Neural progenitor cell (in vitro differentiated cells): ENCODE results near the gene ZFP69B. TPM values are rescaled to one million over a fixed set of nuclear protein-coding genes. Genes with fewer than 3 reads are reported as not detected.

Experiments used
- DNase-seq: peaks from one replicate; pipeline ENCODE4 v3.0.0-alpha.2; 2016; ENCODE audit warnings: low spot score
- H2AFZ ChIP-seq: fragments of 200-600 bp; sonication (generic); replicated peaks from 2 replicates; pipeline ENCODE4 v1.6.1; 2016; ENCODE audit warnings: antibody characterized with exemption
- H3F3A ChIP-seq: fragments of 200-600 bp; sonication (generic); 2 replicates; pipeline ENCODE4 v1.6.1; 2016; ENCODE audit warnings: antibody characterized with exemption, low read depth
- H3K27ac ChIP-seq: fragments of 200-600 bp; sonication (generic); 2 replicates; pipeline ENCODE4 v1.5.1; 2016; ENCODE audit warnings: mild to moderate bottlenecking
- H3K27me3 ChIP-seq: fragments of 200-600 bp; sonication (generic); 2 replicates; pipeline ENCODE4 v1.6.1; 2016; ENCODE audit warnings: mild to moderate bottlenecking, moderate library complexity
- H3K36me3 ChIP-seq: fragments of 200-600 bp; sonication (generic); 2 replicates; pipeline ENCODE4 v1.5.1; 2016
- H3K4me1 ChIP-seq: fragments of 200-600 bp; sonication (generic); 2 replicates; pipeline ENCODE4 v1.6.1; 2016; ENCODE audit warnings: mixed run types
- H3K4me2 ChIP-seq: fragments of 200-600 bp; sonication (generic); 2 replicates; pipeline ENCODE4 v1.6.1; 2016
- H3K4me3 ChIP-seq: fragments of 200-600 bp; sonication (generic); 2 replicates; pipeline ENCODE4 v1.5.1; 2016
- H3K79me2 ChIP-seq: fragments of 200-600 bp; sonication (generic); 2 replicates; pipeline ENCODE4 v1.6.1; 2016; ENCODE audit warnings: low read depth
- H3K9ac ChIP-seq: fragments of 200-600 bp; sonication (generic); 2 replicates; pipeline ENCODE4 v1.6.1; 2016
- H3K9me3 ChIP-seq: fragments of 200-600 bp; sonication (generic); 2 replicates; pipeline ENCODE4 v1.5.1; 2016; ENCODE audit warnings: low read depth
- H4K20me1 ChIP-seq: fragments of 200-600 bp; sonication (generic); 2 replicates; pipeline ENCODE4 v1.6.1; 2016; ENCODE audit warnings: low read depth
- H3K27ac Mint-ChIP-seq: 3 replicates; pipeline ENCODE4 v1.8.0; 2021; ENCODE audit warnings: mixed read lengths
- H3K27me3 Mint-ChIP-seq: 2 replicates; pipeline ENCODE4 v1.8.0; 2022; ENCODE audit warnings: low read depth, mild to moderate bottlenecking, inconsistent platforms, moderate library complexity, mixed read lengths; ENCODE audit not compliant: insufficient read depth
- H3K36me3 Mint-ChIP-seq: 3 replicates; pipeline ENCODE4 v1.8.0; 2021; ENCODE audit warnings: mixed read lengths
- H3K4me1 Mint-ChIP-seq: 3 replicates; pipeline ENCODE4 v1.8.0; 2021; ENCODE audit warnings: mixed read lengths
- H3K4me3 Mint-ChIP-seq: 3 replicates; pipeline ENCODE4 v1.8.0; 2021; ENCODE audit warnings: mild to moderate bottlenecking, moderate library complexity, mixed read lengths
- H3K9me3 Mint-ChIP-seq: 3 replicates; pipeline ENCODE4 v1.8.0; 2020; ENCODE audit warnings: mixed read lengths
- EZH2 ChIP-seq: fragments of 200-600 bp; sonication (generic); IDR thresholded peaks from 2 replicates; pipeline ENCODE4 v1.6.1; 2017; ENCODE audit warnings: antibody characterized with exemption, mild to moderate bottlenecking, moderate library complexity
- EZH2phosphoT487 ChIP-seq: fragments of 200-600 bp; sonication (generic); IDR thresholded peaks from 2 replicates; pipeline ENCODE4 v1.6.1; 2017; ENCODE audit warnings: antibody characterized with exemption
- total RNA-seq: library from RNA; depleted of rRNA; stranded (reverse); fragments of >200 nt; gene quantifications from 2 replicates; pipeline ENCODE4 v1.2.3, GENCODE V29; 2015; ENCODE audit warnings: low replicate concordance
- TF ChIP-seq, protein P1 (sequence below): fragments of 200-600 bp; sonication (generic); IDR thresholded peaks from 2 replicates; pipeline ENCODE4 v1.5.1; 2017; ENCODE audit warnings: antibody characterized with exemption, mild to moderate bottlenecking

The ZFP69B gene
- total RNA-seq = 11.0 and 17.1 TPM in 2 replicates

GRCh38 chr1:40449684-40450494 is at the start of gene ZFP69B:
TSS of gene ZFP69B (plus strand) at chr1:40450476. CDS start at chr1:40450962, 486 bp downstream.
- Mint-ChIP-seq H3K9me3 (peaks cover 48% of the 10 kb centered on the region), H3K27me3 (peaks cover 5% of the 10 kb centered on the region), H3K4me3 (peak within 1 kb of the TSS; percentile 90), H3K36me3 (peaks cover 43% of the 10 kb centered on the region), H3K27ac (peak within 1 kb of the TSS; percentile 93), H3K4me1 (peaks cover 13% of the 10 kb centered on the region)
- Histone ChIP-seq H3K27ac (peak within 1 kb of the TSS; percentile 93), H3K9ac (peak within 1 kb of the TSS; percentile 54), H2AFZ (peak within 1 kb of the TSS; percentile 74), H3K9me3 (no peaks in the 10 kb centered on the region), H3K36me3 (peaks cover 12% of the 10 kb centered on the region), H3K4me3 (peak within 1 kb of the TSS; percentile 74), H3K79me2 (peaks cover 33% of the 10 kb centered on the region), H4K20me1 (no peaks in the 10 kb centered on the region), H3K4me2 (peak within 1 kb of the TSS; percentile 92), H3K4me1 (peaks cover 7% of the 10 kb centered on the region), H3K27me3 (no peaks in the 10 kb centered on the region), H3F3A (peaks cover 21% of the 10 kb centered on the region)
- no peak for TF ChIP-seq EZH2phosphoT487
- TF ChIP-seq EZH2 = no peak
- TF ChIP-seq, protein P1, sequence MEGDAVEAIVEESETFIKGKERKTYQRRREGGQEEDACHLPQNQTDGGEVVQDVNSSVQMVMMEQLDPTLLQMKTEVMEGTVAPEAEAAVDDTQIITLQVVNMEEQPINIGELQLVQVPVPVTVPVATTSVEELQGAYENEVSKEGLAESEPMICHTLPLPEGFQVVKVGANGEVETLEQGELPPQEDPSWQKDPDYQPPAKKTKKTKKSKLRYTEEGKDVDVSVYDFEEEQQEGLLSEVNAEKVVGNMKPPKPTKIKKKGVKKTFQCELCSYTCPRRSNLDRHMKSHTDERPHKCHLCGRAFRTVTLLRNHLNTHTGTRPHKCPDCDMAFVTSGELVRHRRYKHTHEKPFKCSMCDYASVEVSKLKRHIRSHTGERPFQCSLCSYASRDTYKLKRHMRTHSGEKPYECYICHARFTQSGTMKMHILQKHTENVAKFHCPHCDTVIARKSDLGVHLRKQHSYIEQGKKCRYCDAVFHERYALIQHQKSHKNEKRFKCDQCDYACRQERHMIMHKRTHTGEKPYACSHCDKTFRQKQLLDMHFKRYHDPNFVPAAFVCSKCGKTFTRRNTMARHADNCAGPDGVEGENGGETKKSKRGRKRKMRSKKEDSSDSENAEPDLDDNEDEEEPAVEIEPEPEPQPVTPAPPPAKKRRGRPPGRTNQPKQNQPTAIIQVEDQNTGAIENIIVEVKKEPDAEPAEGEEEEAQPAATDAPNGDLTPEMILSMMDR = no peak
- DNase-seq = peak; percentile 97

- no peaks in the 10 kb centered on the region for H3K4me1 Mint-ChIP-seq
- no peaks in the 10 kb centered on the region for H3K27me3 Mint-ChIP-seq
- no peaks in the 10 kb centered on the region for H3K36me3 ChIP-seq
- no peak for TF ChIP-seq EZH2
- TF ChIP-seq EZH2phosphoT487 = no peak
- TF ChIP-seq, protein P1 = no peak
- no peaks in the 10 kb centered on the region for H3K9me3 ChIP-seq
- H3K27ac Mint-ChIP-seq = no peak overlapping the region
- no peak overlapping the region for H3K4me3 ChIP-seq
- H2AFZ ChIP-seq = no peak overlapping the region
- no peaks in the 10 kb centered on the region for H3F3A ChIP-seq
- H3K79me2 ChIP-seq = no peaks in the 10 kb centered on the region
- no peaks in the 10 kb centered on the region for H3K9me3 Mint-ChIP-seq
- H3K27ac ChIP-seq = no peak overlapping the region
- no peak overlapping the region for H3K9ac ChIP-seq
- no peaks in the 10 kb centered on the region for H3K36me3 Mint-ChIP-seq
- H4K20me1 ChIP-seq = no peaks in the 10 kb centered on the region
- no peak for DNase-seq
- H3K4me3 Mint-ChIP-seq = no peak overlapping the region
- no peaks in the 10 kb centered on the region for H3K4me1 ChIP-seq
- no peaks in the 10 kb centered on the region for H3K27me3 ChIP-seq
- no peak overlapping the region for H3K4me2 ChIP-seq
These were observed 48.6 kb upstream of the ZFP69B start for GRCh38 chr1:40401473-40402201.

DNA sequence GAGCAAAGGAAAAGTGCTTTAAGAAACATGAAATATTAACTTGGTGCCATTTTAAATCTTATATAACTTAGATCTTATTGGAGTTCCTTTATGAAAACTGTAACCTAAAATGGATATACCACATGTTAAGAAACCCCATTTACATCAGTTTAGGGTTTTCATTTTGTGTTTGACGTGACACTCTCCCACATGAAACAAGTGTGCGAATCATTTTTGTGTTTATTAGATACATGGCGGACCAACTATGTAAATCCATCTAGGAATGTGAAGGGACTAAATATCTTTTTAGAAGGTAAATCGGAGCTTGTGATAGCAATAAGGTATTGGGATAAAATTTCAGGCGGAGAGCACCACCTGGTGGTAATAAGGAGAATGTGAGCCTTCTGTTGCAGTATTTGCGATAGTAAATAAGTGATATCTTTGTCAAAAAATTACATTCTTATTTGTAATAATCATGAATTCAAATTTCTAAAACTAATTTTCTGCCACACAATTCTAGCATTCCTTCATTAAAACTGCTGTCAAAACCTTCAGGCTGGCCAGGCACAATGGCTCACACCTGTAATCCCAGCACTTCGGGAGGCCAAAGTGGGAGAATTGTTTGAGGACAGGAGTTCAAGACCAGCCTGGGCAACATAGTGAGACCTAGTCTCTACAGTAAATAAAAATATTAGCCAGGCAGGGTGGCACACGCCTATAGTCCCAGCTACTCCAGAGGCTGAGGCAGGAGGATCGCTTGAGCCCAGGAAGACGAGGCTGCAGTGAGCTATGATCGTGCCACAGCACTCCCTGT is 45.4 kb upstream of the ZFP69B start:
- peaks cover 5% of the 10 kb centered on the region for H3K36me3 Mint-ChIP-seq
- no peaks in the 10 kb centered on the region for H3K9me3 ChIP-seq
- no peaks in the 10 kb centered on the region for H3K27me3 ChIP-seq
- peak; percentile 46 for DNase-seq
- TF ChIP-seq EZH2 (no peak), EZH2phosphoT487 (no peak)
- TF ChIP-seq, protein P1 = peak; percentile 98
- peaks cover 3% of the 10 kb centered on the region for H3K4me1 ChIP-seq
- H3K4me3 Mint-ChIP-seq = no peak overlapping the region
- no peaks in the 10 kb centered on the region for H3K36me3 ChIP-seq
- no peaks in the 10 kb centered on the region for H4K20me1 ChIP-seq
- H3K4me2 ChIP-seq = no peak overlapping the region
- no peaks in the 10 kb centered on the region for H3K4me1 Mint-ChIP-seq
- H3K9ac ChIP-seq = no peak overlapping the region
- H3K79me2 ChIP-seq = no peaks in the 10 kb centered on the region
- no peak overlapping the region for H3K27ac Mint-ChIP-seq
- H3K9me3 Mint-ChIP-seq = no peaks in the 10 kb centered on the region
- H2AFZ ChIP-seq = no peak overlapping the region
- no peaks in the 10 kb centered on the region for H3K27me3 Mint-ChIP-seq
- H3F3A ChIP-seq = no peaks in the 10 kb centered on the region
- no peak overlapping the region for H3K27ac ChIP-seq
- H3K4me3 ChIP-seq = no peak overlapping the region
